ENCODE measurements around the gene LNPK.
"Not testable (repeated sequence)": the region's sequence is repeated elsewhere in the genome, so short reads cannot be mapped to it uniquely, and the experiment has no call there.

LNPK gene

GRCh38 chr2:175990099-175990498 is 12.0 kb downstream of the LNPK start:
- TF ChIP-seq CTCF (IDR thresholded peaks at IDR 0.05), result no peak
- Histone ChIP-seq H3K27ac (no peak overlapping the region), H3K4me3 (ENCODE audit: low read depth in 1 of 2, low read length in 1 of 2) (no peak overlapping the region), H3K9me3 (no peaks in the 10 kb centered on the region), H3K27me3 (no peaks in the 10 kb centered on the region), H3K4me1 (ENCODE audit: control insufficient read depth in 1 of 2, insufficient read depth in 1 of 2, low read depth in 1 of 2, low read length in 1 of 2) (no peaks in the 10 kb centered on the region), H3K36me3 (peaks cover 31% of the 10 kb centered on the region)

GRCh38 chr2:175987126-175987525 is 14.9 kb downstream of the LNPK start:
- not testable (repeated sequence) for H3K4me3 ChIP-seq (ENCODE audit: low read depth in 1 of 2, low read length in 1 of 2); H3K27me3 ChIP-seq; H3K9me3 ChIP-seq; H3K4me1 ChIP-seq (ENCODE audit: control insufficient read depth in 1 of 2, insufficient read depth in 1 of 2, low read depth in 1 of 2, low read length in 1 of 2); H3K27ac ChIP-seq
- peaks cover 35% of the 10 kb centered on the region for H3K36me3 ChIP-seq

GRCh38 chr2:175984846-175985245 is 17.2 kb downstream of the LNPK start:
- H3K27ac ChIP-seq, result no peak overlapping the region
- H3K36me3 ChIP-seq, result peaks cover 28% of the 10 kb centered on the region
- no peak for TF ChIP-seq CTCF (IDR thresholded peaks at IDR 0.05)
- H3K4me1 ChIP-seq (ENCODE audit: control insufficient read depth in 1 of 2, insufficient read depth in 1 of 2, low read depth in 1 of 2, low read length in 1 of 2), result no peaks in the 10 kb centered on the region
- no peaks in the 10 kb centered on the region for H3K9me3 ChIP-seq
- no peak overlapping the region for H3K4me3 ChIP-seq (ENCODE audit: low read depth in 1 of 2, low read length in 1 of 2)
- H3K27me3 ChIP-seq, result no peaks in the 10 kb centered on the region

- peaks cover 29% of the 10 kb centered on the region for H3K36me3 ChIP-seq
- H3K9me3 ChIP-seq, result no peaks in the 10 kb centered on the region
- H3K4me1 ChIP-seq (ENCODE audit: control insufficient read depth in 1 of 2, insufficient read depth in 1 of 2, low read depth in 1 of 2, low read length in 1 of 2), result no peaks in the 10 kb centered on the region
- no peak overlapping the region for H3K4me3 ChIP-seq (ENCODE audit: low read depth in 1 of 2, low read length in 1 of 2)
- no peak overlapping the region for H3K27ac ChIP-seq
- TF ChIP-seq CTCF (IDR thresholded peaks at IDR 0.05), result no peak
- H3K27me3 ChIP-seq, result no peaks in the 10 kb centered on the region
Observed at GRCh38 chr2:175981551-175981950, 20.5 kb downstream of the LNPK start.

DNA sequence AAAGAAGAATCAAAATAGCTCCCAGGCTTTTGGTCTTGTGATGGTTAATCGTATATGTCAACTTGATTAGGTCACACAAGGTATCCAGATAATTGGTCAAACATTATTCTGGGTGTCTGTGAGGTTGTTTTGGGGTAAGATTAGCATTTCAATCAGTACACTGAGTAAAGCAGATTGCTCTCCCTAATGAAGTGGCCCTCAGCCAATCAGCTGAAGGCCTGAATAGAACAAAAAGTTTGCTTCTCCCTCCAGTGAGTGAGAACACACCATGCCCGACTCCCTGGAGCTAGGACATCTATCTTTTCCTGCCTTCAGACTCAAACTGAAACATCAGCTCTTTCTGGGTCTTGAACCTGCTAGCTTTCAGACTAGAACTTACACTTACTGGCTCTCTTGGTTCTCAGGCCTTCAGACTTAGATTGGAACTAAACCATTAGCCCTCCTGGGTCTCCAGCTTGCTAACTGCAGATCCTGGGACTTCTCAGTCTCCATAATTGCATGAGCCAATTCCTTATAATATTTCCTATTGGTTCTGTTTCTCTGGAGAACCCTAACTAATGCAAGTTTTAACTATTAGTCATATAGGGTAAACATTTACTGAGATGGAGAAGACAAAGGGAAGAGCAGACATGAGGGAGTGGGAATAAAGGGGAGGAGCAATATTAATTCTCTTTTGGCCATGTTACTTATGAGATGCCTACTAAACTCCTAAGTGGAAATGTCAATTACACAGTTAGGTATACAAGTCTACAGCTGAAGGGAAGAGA is 25.5 kb downstream of the LNPK start:
- Histone ChIP-seq H3K27me3 (no peaks in the 10 kb centered on the region), H3K4me1 (ENCODE audit: control insufficient read depth in 1 of 2, insufficient read depth in 1 of 2, low read depth in 1 of 2, low read length in 1 of 2) (no peaks in the 10 kb centered on the region), H3K9me3 (no peaks in the 10 kb centered on the region), H3K4me3 (ENCODE audit: low read depth in 1 of 2, low read length in 1 of 2) (no peak overlapping the region), H3K36me3 (peaks cover 30% of the 10 kb centered on the region), H3K27ac (no peak overlapping the region)
- no peak for TF ChIP-seq CTCF (IDR thresholded peaks at IDR 0.05)

- Histone ChIP-seq H3K36me3 (peaks cover 20% of the 10 kb centered on the region), H3K4me1 (ENCODE audit: control insufficient read depth in 1 of 2, insufficient read depth in 1 of 2, low read depth in 1 of 2, low read length in 1 of 2) (no peaks in the 10 kb centered on the region), H3K4me3 (ENCODE audit: low read depth in 1 of 2, low read length in 1 of 2) (no peak overlapping the region), H3K9me3 (no peaks in the 10 kb centered on the region), H3K27me3 (no peaks in the 10 kb centered on the region), H3K27ac (no peak overlapping the region)
- no peak for TF ChIP-seq CTCF (IDR thresholded peaks at IDR 0.05)
Observed at GRCh38 chr2:175973373-175973772, 28.7 kb downstream of the LNPK start.
